Measurements from ENCODE around the gene STK39. TPM values are rescaled to one million over a fixed set of nuclear protein-coding genes. Genes with fewer than 3 reads are reported as not detected.

STK39 gene
- polyA plus RNA-seq, 1 donor from 2014 or later: 9.5 TPM

DNA sequence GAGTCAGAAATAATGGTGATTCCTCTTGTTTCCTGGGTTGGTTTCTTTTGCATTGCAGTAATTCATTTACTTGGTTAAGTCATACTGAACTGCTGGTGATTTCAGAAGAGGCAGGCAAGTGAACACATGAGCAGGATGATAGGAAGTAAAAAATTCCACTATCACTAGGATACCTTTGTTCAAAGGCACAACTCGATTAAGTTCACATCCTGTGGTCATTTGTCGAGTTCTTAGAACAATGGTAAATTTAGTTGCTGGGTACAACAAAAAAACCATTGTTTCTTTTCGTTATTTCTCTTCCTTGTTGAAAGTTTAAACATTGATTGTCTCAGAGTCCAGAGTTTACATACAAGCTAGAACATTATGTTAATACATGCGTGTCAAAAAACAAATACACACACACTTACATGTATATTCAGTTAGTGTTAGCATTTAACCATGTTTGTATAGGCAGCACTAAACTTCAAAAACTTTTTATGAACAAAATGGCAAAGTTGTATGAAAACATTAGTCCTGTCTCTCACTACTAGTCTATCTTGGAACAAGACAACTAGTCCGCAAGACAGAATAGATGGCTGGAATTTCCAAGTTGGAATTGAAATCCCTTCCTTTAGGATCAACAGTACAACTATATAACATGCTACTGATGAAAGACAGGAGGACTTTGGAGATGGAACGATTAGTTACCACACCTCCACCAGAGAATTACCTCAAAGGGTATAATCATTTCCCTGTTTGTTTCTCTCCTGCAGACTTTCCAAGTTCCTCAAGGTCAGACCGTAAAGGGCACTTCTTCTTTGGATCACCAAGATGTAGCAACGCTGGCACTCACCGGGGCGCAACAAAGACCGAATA is 26.2 kb downstream of the STK39 start:
- no peaks in the 10 kb centered on the region for H3K79me2 ChIP-seq (replicated peaks; ENCODE audit: insufficient read depth, low read length)
- no peaks in the 10 kb centered on the region for H4K20me1 ChIP-seq (ENCODE audit: insufficient read depth)
- H3K27me3 ChIP-seq (ENCODE audit: insufficient read depth, low read depth, low read length): no peaks in the 10 kb centered on the region
- no peak overlapping the region for H2AFZ ChIP-seq (ENCODE audit: low read depth, low read length)
- H3K27ac ChIP-seq (ENCODE audit: low read length): no peak overlapping the region
- no peaks in the 10 kb centered on the region for H3F3A ChIP-seq (ENCODE audit: insufficient read depth, low read length, poor library complexity, severe bottlenecking)
- no peak overlapping the region for H3K4me3 ChIP-seq (ENCODE audit: low read length)
- no peaks in the 10 kb centered on the region for H3K36me3 ChIP-seq (ENCODE audit: insufficient read depth, low read length)
- no peaks in the 10 kb centered on the region for H3K9me3 ChIP-seq (ENCODE audit: low read length)
- TF ChIP-seq EZH2 (IDR thresholded peaks at IDR 0.05; ENCODE audit: borderline replicate concordance, insufficient read depth, low read length, poor library complexity, severe bottlenecking): no peak
- no peak for TF ChIP-seq MXI1 (conservative IDR thresholded peaks at IDR 0.05; ENCODE audit: poor library complexity, severe bottlenecking)
- no peak for TF ChIP-seq POLR2AphosphoS5 (IDR thresholded peaks at IDR 0.05)
- no peak for TF ChIP-seq SMC3 (conservative IDR thresholded peaks at IDR 0.05; ENCODE audit: poor library complexity)
- no peak for TF ChIP-seq EP300 (conservative IDR thresholded peaks at IDR 0.05; ENCODE audit: poor library complexity, severe bottlenecking)
- no peak for TF ChIP-seq TAF1 (IDR thresholded peaks at IDR 0.05; ENCODE audit: low read depth)
- TF ChIP-seq, protein P1, sequence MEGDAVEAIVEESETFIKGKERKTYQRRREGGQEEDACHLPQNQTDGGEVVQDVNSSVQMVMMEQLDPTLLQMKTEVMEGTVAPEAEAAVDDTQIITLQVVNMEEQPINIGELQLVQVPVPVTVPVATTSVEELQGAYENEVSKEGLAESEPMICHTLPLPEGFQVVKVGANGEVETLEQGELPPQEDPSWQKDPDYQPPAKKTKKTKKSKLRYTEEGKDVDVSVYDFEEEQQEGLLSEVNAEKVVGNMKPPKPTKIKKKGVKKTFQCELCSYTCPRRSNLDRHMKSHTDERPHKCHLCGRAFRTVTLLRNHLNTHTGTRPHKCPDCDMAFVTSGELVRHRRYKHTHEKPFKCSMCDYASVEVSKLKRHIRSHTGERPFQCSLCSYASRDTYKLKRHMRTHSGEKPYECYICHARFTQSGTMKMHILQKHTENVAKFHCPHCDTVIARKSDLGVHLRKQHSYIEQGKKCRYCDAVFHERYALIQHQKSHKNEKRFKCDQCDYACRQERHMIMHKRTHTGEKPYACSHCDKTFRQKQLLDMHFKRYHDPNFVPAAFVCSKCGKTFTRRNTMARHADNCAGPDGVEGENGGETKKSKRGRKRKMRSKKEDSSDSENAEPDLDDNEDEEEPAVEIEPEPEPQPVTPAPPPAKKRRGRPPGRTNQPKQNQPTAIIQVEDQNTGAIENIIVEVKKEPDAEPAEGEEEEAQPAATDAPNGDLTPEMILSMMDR (IDR thresholded peaks at IDR 0.05; ENCODE audit: poor library complexity, severe bottlenecking): no peak
- H3K9me2 ChIP-seq (ENCODE audit: insufficient read depth, low read length): no peaks in the 10 kb centered on the region
- H3K4me2 ChIP-seq (ENCODE audit: low read length): no peak overlapping the region
- H3K9ac ChIP-seq (ENCODE audit: low read length): no peak overlapping the region

DNA sequence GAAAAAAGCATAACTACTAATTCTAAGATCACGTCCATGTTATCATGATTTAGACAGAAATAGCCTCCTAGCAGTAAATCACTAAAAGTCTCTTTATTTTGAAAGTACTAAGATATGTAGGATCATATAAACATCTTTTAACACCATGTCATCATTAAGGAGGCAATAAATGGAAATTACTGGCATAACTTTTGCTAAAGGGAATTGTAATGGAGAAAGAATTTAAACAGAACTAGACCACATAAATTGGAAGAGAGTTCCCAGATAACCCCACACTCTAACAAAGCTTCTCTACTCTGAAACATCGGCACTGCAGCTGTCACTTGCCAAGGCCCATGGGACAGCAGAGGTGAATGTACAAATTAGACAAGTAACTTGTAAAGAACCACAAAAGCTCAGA is 29.5 kb downstream of the STK39 start:
- no peak overlapping the region for H2AFZ ChIP-seq (ENCODE audit: low read depth, low read length)
- no peaks in the 10 kb centered on the region for H3K36me3 ChIP-seq (ENCODE audit: insufficient read depth, low read length)
- no peak overlapping the region for H3K27ac ChIP-seq (ENCODE audit: low read length)
- TF ChIP-seq TAF1 (IDR thresholded peaks at IDR 0.05; ENCODE audit: low read depth) (no peak), POLR2AphosphoS5 (IDR thresholded peaks at IDR 0.05) (no peak)
- H3K27me3 ChIP-seq (ENCODE audit: insufficient read depth, low read depth, low read length): no peaks in the 10 kb centered on the region
- no peak overlapping the region for H3K4me2 ChIP-seq (ENCODE audit: low read length)
- H3K9me2 ChIP-seq (ENCODE audit: insufficient read depth, low read length): no peaks in the 10 kb centered on the region
- H4K20me1 ChIP-seq (ENCODE audit: insufficient read depth): no peaks in the 10 kb centered on the region
- H3K4me3 ChIP-seq (ENCODE audit: low read length): no peak overlapping the region
- H3K79me2 ChIP-seq (replicated peaks; ENCODE audit: insufficient read depth, low read length): no peaks in the 10 kb centered on the region
- no peaks in the 10 kb centered on the region for H3K9me3 ChIP-seq (ENCODE audit: low read length)
- no peaks in the 10 kb centered on the region for H3F3A ChIP-seq (ENCODE audit: insufficient read depth, low read length, poor library complexity, severe bottlenecking)
- no peak overlapping the region for H3K9ac ChIP-seq (ENCODE audit: low read length)

DNA sequence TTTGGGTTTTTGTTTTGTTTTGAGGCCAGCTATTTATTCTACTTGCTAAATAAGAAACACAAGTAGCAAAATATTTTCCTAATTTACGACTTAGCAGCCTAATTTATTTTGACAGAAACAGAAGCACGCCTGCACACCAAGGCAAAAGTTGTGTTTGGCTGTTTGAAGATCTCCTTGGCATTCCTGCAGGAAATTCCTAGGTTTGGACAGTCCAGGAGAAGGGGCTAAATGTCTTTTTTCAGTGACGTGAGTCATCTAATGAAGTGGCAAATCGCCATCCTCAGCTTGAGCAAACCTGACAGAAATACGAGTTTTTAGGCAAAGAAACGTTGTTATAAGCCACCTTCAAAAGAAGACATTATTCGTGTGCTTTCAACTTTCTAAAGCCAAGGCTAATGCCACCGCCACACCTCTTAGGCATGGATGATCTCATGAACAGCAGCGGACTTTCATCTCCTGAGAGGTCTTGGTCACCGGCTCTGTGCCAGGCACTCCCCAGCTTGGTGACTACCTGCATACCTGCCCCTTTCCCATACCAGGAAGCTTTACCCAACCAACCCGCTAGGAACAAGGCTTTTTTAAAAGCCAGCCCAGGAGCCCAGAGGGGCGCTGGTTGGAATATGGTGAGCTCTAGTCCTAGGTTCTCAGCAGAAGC is 30.9 kb downstream of the STK39 start:
- Histone ChIP-seq H2AFZ (ENCODE audit: low read depth, low read length) (no peak overlapping the region), H3K4me3 (ENCODE audit: low read length) (no peak overlapping the region), H4K20me1 (ENCODE audit: insufficient read depth) (no peaks in the 10 kb centered on the region), H3K79me2 (replicated peaks; ENCODE audit: insufficient read depth, low read length) (no peaks in the 10 kb centered on the region), H3F3A (ENCODE audit: insufficient read depth, low read length, poor library complexity, severe bottlenecking) (no peaks in the 10 kb centered on the region), H3K9me2 (ENCODE audit: insufficient read depth, low read length) (no peaks in the 10 kb centered on the region), H3K9me3 (ENCODE audit: low read length) (no peaks in the 10 kb centered on the region), H3K27me3 (ENCODE audit: insufficient read depth, low read depth, low read length) (no peaks in the 10 kb centered on the region), H3K9ac (ENCODE audit: low read length) (no peak overlapping the region), H3K36me3 (ENCODE audit: insufficient read depth, low read length) (no peaks in the 10 kb centered on the region), H3K4me2 (ENCODE audit: low read length) (no peak overlapping the region), H3K27ac (ENCODE audit: low read length) (no peak overlapping the region)
- TF ChIP-seq, protein P2, sequence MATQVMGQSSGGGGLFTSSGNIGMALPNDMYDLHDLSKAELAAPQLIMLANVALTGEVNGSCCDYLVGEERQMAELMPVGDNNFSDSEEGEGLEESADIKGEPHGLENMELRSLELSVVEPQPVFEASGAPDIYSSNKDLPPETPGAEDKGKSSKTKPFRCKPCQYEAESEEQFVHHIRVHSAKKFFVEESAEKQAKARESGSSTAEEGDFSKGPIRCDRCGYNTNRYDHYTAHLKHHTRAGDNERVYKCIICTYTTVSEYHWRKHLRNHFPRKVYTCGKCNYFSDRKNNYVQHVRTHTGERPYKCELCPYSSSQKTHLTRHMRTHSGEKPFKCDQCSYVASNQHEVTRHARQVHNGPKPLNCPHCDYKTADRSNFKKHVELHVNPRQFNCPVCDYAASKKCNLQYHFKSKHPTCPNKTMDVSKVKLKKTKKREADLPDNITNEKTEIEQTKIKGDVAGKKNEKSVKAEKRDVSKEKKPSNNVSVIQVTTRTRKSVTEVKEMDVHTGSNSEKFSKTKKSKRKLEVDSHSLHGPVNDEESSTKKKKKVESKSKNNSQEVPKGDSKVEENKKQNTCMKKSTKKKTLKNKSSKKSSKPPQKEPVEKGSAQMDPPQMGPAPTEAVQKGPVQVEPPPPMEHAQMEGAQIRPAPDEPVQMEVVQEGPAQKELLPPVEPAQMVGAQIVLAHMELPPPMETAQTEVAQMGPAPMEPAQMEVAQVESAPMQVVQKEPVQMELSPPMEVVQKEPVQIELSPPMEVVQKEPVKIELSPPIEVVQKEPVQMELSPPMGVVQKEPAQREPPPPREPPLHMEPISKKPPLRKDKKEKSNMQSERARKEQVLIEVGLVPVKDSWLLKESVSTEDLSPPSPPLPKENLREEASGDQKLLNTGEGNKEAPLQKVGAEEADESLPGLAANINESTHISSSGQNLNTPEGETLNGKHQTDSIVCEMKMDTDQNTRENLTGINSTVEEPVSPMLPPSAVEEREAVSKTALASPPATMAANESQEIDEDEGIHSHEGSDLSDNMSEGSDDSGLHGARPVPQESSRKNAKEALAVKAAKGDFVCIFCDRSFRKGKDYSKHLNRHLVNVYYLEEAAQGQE (IDR thresholded peaks at IDR 0.05; ENCODE audit: borderline replicate concordance): no peak
